ENCODE data around the gene PRSS36.

GRCh38 chr16:31183432-31184428 is 33.9 kb upstream of the PRSS36 start:
- TF ChIP-seq CTCF (conservative IDR thresholded peaks at IDR 0.05) (no peak), EZH2 (IDR thresholded peaks at IDR 0.05; ENCODE audit: low read depth) (no peak)

Measured in PC-9 (cell line).